H1 (cell line): Measurements from ENCODE around the gene SLC35E1.

Experiments used
- KDM1A ChIP-seq: fragments of 200-600, 300-600 bp; sonication (generic); IDR thresholded peaks from 2 replicates; pipeline ENCODE4 v1.7.1; 2016; ENCODE audit warnings: mild to moderate bottlenecking, low read length, borderline replicate concordance
- POLR2AphosphoS5 ChIP-seq: IDR thresholded peaks from 2 replicates; pipeline ENCODE4 v1.6.1; 2011; ENCODE audit warnings: low read depth, low read length
- RNF2 ChIP-seq: fragments of 200-900, 300-1000 bp; sonication (generic); IDR thresholded peaks from 2 replicates; pipeline ENCODE4 v1.7.1; 2016; ENCODE audit warnings: borderline replicate concordance, low read depth, mild to moderate bottlenecking, antibody characterized with exemption, low read length; ENCODE audit not compliant: poor library complexity, severe bottlenecking; ENCODE audit errors: missing control alignments

GRCh38 chr19:16509141-16510061, 62.8 kb downstream of the SLC35E1 start:
- TF ChIP-seq KDM1A (no peak), POLR2AphosphoS5 (no peak), RNF2 (no peak)
